Neural progenitor cell (in vitro differentiated cells): Measurements from ENCODE around the gene S100B. TPM values are rescaled to one million over a fixed set of nuclear protein-coding genes. Genes with fewer than 3 reads are reported as not detected.

Experiments used
- DNase-seq: peaks from one replicate; pipeline ENCODE4 v3.0.0-alpha.2; 2016; ENCODE audit warnings: low spot score
- H2AFZ ChIP-seq: fragments of 200-600 bp; sonication (generic); replicated peaks from 2 replicates; pipeline ENCODE4 v1.6.1; 2016; ENCODE audit warnings: antibody characterized with exemption
- H3F3A ChIP-seq: fragments of 200-600 bp; sonication (generic); 2 replicates; pipeline ENCODE4 v1.6.1; 2016; ENCODE audit warnings: antibody characterized with exemption, low read depth
- H3K27ac ChIP-seq: fragments of 200-600 bp; sonication (generic); 2 replicates; pipeline ENCODE4 v1.5.1; 2016; ENCODE audit warnings: mild to moderate bottlenecking
- H3K27me3 ChIP-seq: fragments of 200-600 bp; sonication (generic); 2 replicates; pipeline ENCODE4 v1.6.1; 2016; ENCODE audit warnings: mild to moderate bottlenecking, moderate library complexity
- H3K36me3 ChIP-seq: fragments of 200-600 bp; sonication (generic); 2 replicates; pipeline ENCODE4 v1.5.1; 2016
- H3K4me1 ChIP-seq: fragments of 200-600 bp; sonication (generic); 2 replicates; pipeline ENCODE4 v1.6.1; 2016; ENCODE audit warnings: mixed run types
- H3K4me2 ChIP-seq: fragments of 200-600 bp; sonication (generic); 2 replicates; pipeline ENCODE4 v1.6.1; 2016
- H3K4me3 ChIP-seq: fragments of 200-600 bp; sonication (generic); 2 replicates; pipeline ENCODE4 v1.5.1; 2016
- H3K79me2 ChIP-seq: fragments of 200-600 bp; sonication (generic); 2 replicates; pipeline ENCODE4 v1.6.1; 2016; ENCODE audit warnings: low read depth
- H3K9ac ChIP-seq: fragments of 200-600 bp; sonication (generic); 2 replicates; pipeline ENCODE4 v1.6.1; 2016
- H3K9me3 ChIP-seq: fragments of 200-600 bp; sonication (generic); 2 replicates; pipeline ENCODE4 v1.5.1; 2016; ENCODE audit warnings: low read depth
- H4K20me1 ChIP-seq: fragments of 200-600 bp; sonication (generic); 2 replicates; pipeline ENCODE4 v1.6.1; 2016; ENCODE audit warnings: low read depth
- H3K27ac Mint-ChIP-seq: 3 replicates; pipeline ENCODE4 v1.8.0; 2021; ENCODE audit warnings: mixed read lengths
- H3K27me3 Mint-ChIP-seq: 2 replicates; pipeline ENCODE4 v1.8.0; 2022; ENCODE audit warnings: low read depth, mild to moderate bottlenecking, inconsistent platforms, moderate library complexity, mixed read lengths; ENCODE audit not compliant: insufficient read depth
- H3K36me3 Mint-ChIP-seq: 3 replicates; pipeline ENCODE4 v1.8.0; 2021; ENCODE audit warnings: mixed read lengths
- H3K4me1 Mint-ChIP-seq: 3 replicates; pipeline ENCODE4 v1.8.0; 2021; ENCODE audit warnings: mixed read lengths
- H3K4me3 Mint-ChIP-seq: 3 replicates; pipeline ENCODE4 v1.8.0; 2021; ENCODE audit warnings: mild to moderate bottlenecking, moderate library complexity, mixed read lengths
- H3K9me3 Mint-ChIP-seq: 3 replicates; pipeline ENCODE4 v1.8.0; 2020; ENCODE audit warnings: mixed read lengths
- EZH2 ChIP-seq: fragments of 200-600 bp; sonication (generic); IDR thresholded peaks from 2 replicates; pipeline ENCODE4 v1.6.1; 2017; ENCODE audit warnings: antibody characterized with exemption, mild to moderate bottlenecking, moderate library complexity
- EZH2phosphoT487 ChIP-seq: fragments of 200-600 bp; sonication (generic); IDR thresholded peaks from 2 replicates; pipeline ENCODE4 v1.6.1; 2017; ENCODE audit warnings: antibody characterized with exemption
- total RNA-seq: library from RNA; depleted of rRNA; stranded (reverse); fragments of >200 nt; gene quantifications from 2 replicates; pipeline ENCODE4 v1.2.3, GENCODE V29; 2015; ENCODE audit warnings: low replicate concordance
- TF ChIP-seq, protein P1 (sequence below): fragments of 200-600 bp; sonication (generic); IDR thresholded peaks from 2 replicates; pipeline ENCODE4 v1.5.1; 2017; ENCODE audit warnings: antibody characterized with exemption, mild to moderate bottlenecking

The S100B gene
- total RNA-seq, 1 donor from 2014 or later, result 0.60 TPM

DNA sequence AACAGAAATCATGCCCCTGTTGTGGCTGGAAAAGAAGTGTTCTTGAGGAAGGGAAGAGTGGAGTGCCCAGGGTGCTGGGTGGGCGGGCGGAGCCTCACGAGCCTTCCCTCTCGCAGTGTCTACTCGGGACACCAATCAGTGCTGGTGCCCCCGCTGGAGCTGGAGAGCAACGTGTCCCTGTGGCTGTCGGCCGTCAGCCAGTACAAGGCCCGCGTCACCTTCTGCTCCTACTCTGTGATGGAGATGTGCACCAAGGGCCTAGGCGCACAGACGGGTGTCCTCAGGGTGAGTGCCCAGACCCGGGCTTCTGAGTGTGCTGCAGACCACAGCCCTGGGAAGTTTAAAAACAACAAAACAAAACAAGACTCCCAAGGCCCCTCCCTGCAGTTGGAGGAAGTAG, 47.4 kb downstream of the S100B start:
- Histone ChIP-seq H3K36me3 (no peaks in the 10 kb centered on the region), H3K79me2 (no peaks in the 10 kb centered on the region), H3K4me1 (no peaks in the 10 kb centered on the region), H3K9ac (no peak overlapping the region), H3F3A (no peaks in the 10 kb centered on the region), H4K20me1 (no peaks in the 10 kb centered on the region), H2AFZ (no peak overlapping the region), H3K4me2 (no peak overlapping the region), H3K27ac (no peak overlapping the region), H3K9me3 (no peaks in the 10 kb centered on the region), H3K27me3 (no peaks in the 10 kb centered on the region), H3K4me3 (no peak overlapping the region)
- Mint-ChIP-seq H3K4me1 (peaks cover 6% of the 10 kb centered on the region), H3K36me3 (peaks cover 35% of the 10 kb centered on the region), H3K4me3 (no peak overlapping the region), H3K27ac (no peak overlapping the region), H3K9me3 (no peaks in the 10 kb centered on the region), H3K27me3 (peaks cover 2% of the 10 kb centered on the region)
- TF ChIP-seq EZH2phosphoT487 (no peak), EZH2 (no peak)
- TF ChIP-seq, protein P1, sequence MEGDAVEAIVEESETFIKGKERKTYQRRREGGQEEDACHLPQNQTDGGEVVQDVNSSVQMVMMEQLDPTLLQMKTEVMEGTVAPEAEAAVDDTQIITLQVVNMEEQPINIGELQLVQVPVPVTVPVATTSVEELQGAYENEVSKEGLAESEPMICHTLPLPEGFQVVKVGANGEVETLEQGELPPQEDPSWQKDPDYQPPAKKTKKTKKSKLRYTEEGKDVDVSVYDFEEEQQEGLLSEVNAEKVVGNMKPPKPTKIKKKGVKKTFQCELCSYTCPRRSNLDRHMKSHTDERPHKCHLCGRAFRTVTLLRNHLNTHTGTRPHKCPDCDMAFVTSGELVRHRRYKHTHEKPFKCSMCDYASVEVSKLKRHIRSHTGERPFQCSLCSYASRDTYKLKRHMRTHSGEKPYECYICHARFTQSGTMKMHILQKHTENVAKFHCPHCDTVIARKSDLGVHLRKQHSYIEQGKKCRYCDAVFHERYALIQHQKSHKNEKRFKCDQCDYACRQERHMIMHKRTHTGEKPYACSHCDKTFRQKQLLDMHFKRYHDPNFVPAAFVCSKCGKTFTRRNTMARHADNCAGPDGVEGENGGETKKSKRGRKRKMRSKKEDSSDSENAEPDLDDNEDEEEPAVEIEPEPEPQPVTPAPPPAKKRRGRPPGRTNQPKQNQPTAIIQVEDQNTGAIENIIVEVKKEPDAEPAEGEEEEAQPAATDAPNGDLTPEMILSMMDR, result no peak
- DNase-seq, result no peak

DNA sequence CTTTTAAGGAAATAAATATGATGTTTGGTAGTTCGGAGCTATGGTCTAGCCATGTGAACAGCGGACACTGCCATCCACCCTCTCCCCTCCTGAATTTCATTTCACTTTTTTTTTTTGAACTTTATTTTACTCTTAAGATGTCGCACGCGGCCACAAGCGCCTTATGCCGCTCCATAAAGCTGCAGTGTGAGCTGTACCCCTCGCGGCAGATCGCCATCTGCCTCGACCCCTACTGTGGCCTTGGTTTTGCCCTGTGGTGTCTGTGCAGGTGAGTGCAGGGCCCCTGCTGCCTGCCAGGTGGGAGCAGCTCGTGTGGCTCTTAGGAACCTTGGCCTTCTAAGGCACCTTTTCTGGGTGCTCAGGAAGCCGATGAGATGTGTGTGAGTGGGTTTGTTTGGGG, 48.1 kb downstream of the S100B start:
- H3K4me1 ChIP-seq, result no peaks in the 10 kb centered on the region

DNA sequence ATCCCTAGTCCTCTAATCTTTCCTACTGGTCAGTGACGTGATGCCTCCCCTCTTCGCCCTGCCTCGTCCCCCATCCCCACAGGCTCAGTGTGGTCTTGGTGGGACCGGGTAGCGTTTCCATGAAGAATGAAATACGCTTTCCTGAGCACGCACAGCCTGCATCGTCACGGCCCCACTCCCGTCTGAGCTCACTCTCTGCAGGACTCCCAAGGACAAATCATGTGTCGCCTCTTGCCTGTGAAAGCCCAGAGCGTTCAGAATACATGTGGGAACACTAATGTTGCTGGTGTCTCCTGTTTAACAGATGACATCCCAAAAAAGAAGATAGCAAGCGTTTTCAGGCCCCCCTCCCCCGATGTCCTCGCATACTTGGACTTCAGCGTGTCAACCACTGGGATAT, 49.2 kb downstream of the S100B start:
- Mint-ChIP-seq H3K27ac (no peak overlapping the region), H3K4me1 (peaks cover 6% of the 10 kb centered on the region), H3K9me3 (no peaks in the 10 kb centered on the region), H3K27me3 (peaks cover 2% of the 10 kb centered on the region), H3K36me3 (peaks cover 31% of the 10 kb centered on the region), H3K4me3 (peak overlapping the region; percentile 62)
- H4K20me1 ChIP-seq, result no peaks in the 10 kb centered on the region
- H3K79me2 ChIP-seq, result no peaks in the 10 kb centered on the region
- H3K4me3 ChIP-seq, result no peak overlapping the region
- H3K4me1 ChIP-seq, result no peaks in the 10 kb centered on the region
- no peaks in the 10 kb centered on the region for H3K36me3 ChIP-seq
- DNase-seq, result no peak
- H3K4me2 ChIP-seq, result no peak overlapping the region
- no peaks in the 10 kb centered on the region for H3K9me3 ChIP-seq
- no peak overlapping the region for H3K27ac ChIP-seq
- no peaks in the 10 kb centered on the region for H3F3A ChIP-seq
- no peak overlapping the region for H3K9ac ChIP-seq
- no peak overlapping the region for H2AFZ ChIP-seq
- H3K27me3 ChIP-seq, result no peaks in the 10 kb centered on the region
- TF ChIP-seq, protein P1, result no peak
- TF ChIP-seq EZH2phosphoT487 (no peak), EZH2 (no peak)

More for the DNA sequence above, 48.1 kb downstream of the S100B start:
- Mint-ChIP-seq H3K4me1 (peaks cover 6% of the 10 kb centered on the region), H3K27ac (no peak overlapping the region), H3K27me3 (peaks cover 2% of the 10 kb centered on the region), H3K4me3 (no peak overlapping the region), H3K36me3 (peaks cover 32% of the 10 kb centered on the region), H3K9me3 (no peaks in the 10 kb centered on the region)
- Histone ChIP-seq H3F3A (no peaks in the 10 kb centered on the region), H3K4me2 (no peak overlapping the region), H3K9me3 (no peaks in the 10 kb centered on the region), H3K36me3 (no peaks in the 10 kb centered on the region), H2AFZ (no peak overlapping the region), H4K20me1 (no peaks in the 10 kb centered on the region), H3K79me2 (no peaks in the 10 kb centered on the region), H3K27me3 (no peaks in the 10 kb centered on the region), H3K27ac (no peak overlapping the region), H3K9ac (no peak overlapping the region), H3K4me3 (no peak overlapping the region)
- TF ChIP-seq, protein P1, result no peak
- no peak for TF ChIP-seq EZH2
- TF ChIP-seq EZH2phosphoT487, result no peak
- no peak for DNase-seq
